OCI-LY1 (cell line): ENCODE data around the gene GRAP2.

ENCODE experiments used
- H2AFZ ChIP-seq: fragments of 200-600 bp; sonication (generic), shearing (Covaris generic); 2 replicates; pipeline ENCODE4 v1.6.0; 2014; ENCODE audit warnings: antibody characterized with exemption, mild to moderate bottlenecking, low read length
- H3F3A ChIP-seq: fragments of 200-600 bp; sonication (generic), shearing (Covaris generic); 2 replicates; pipeline ENCODE4 v1.6.0; 2014; ENCODE audit warnings: mild to moderate bottlenecking, antibody characterized with exemption, low read length, moderate library complexity; ENCODE audit not compliant: insufficient read depth
- H3K27ac ChIP-seq: fragments of 200-600 bp; sonication (generic); 2 replicates; pipeline ENCODE4 v1.5.1; 2014; ENCODE audit warnings: low read length, mixed run types, mild to moderate bottlenecking, low read depth; ENCODE audit not compliant: poor library complexity, severe bottlenecking
- H3K27me3 ChIP-seq: fragments of 200-600 bp; sonication (generic); 2 replicates; pipeline ENCODE4 v1.6.0; 2014; ENCODE audit warnings: antibody characterized with exemption, mild to moderate bottlenecking, low read length, moderate library complexity; ENCODE audit not compliant: insufficient read depth
- H3K36me3 ChIP-seq: fragments of 200-600 bp; sonication (generic); 2 replicates; pipeline ENCODE4 v1.6.1; 2014; ENCODE audit warnings: mild to moderate bottlenecking, antibody characterized with exemption, low read length, moderate library complexity, mixed read lengths; ENCODE audit not compliant: insufficient read depth
- H3K4me1 ChIP-seq: fragments of 200-600 bp; sonication (generic); 2 replicates; pipeline ENCODE4 v1.5.1; 2014; ENCODE audit warnings: mild to moderate bottlenecking, low read length, moderate library complexity; ENCODE audit not compliant: insufficient read depth, severe bottlenecking
- H3K4me2 ChIP-seq: fragments of 200-600 bp; sonication (generic), shearing (Covaris generic); 2 replicates; pipeline ENCODE4 v1.6.1; 2014; ENCODE audit warnings: low read length
- H3K4me3 ChIP-seq: fragments of 200-600 bp; sonication (generic); 2 replicates; pipeline ENCODE4 v1.5.1; 2014; ENCODE audit warnings: low read length, low read depth, mild to moderate bottlenecking, mixed read lengths; ENCODE audit not compliant: poor library complexity, severe bottlenecking
- H3K79me2 ChIP-seq: fragments of 200-600 bp; shearing (Covaris generic); 2 replicates; pipeline ENCODE4 v1.6.1; 2016; ENCODE audit warnings: mixed run types, low read length, mixed read lengths; ENCODE audit not compliant: insufficient read depth
- H3K9ac ChIP-seq: fragments of 200-600 bp; sonication (generic), shearing (Covaris generic); 2 replicates; pipeline ENCODE4 v1.6.1; 2014; ENCODE audit warnings: mild to moderate bottlenecking, low read length, mixed read lengths
- H3K9me2 ChIP-seq: fragments of 200-600 bp; sonication (generic), shearing (Covaris generic); 2 replicates; pipeline ENCODE4 v1.6.1; 2014; ENCODE audit warnings: low read depth, mild to moderate bottlenecking, low read length, mixed read lengths
- H3K9me3 ChIP-seq: fragments of 200-600 bp; shearing (Covaris generic); 2 replicates; pipeline ENCODE4 v1.6.1; 2014; ENCODE audit warnings: low read length, mixed read lengths
- H4K20me1 ChIP-seq: fragments of 200-600 bp; sonication (generic), shearing (Covaris generic); 2 replicates; pipeline ENCODE4 v1.6.0; 2016; ENCODE audit warnings: mild to moderate bottlenecking, low read length; ENCODE audit not compliant: insufficient read depth
- EZH2 ChIP-seq: fragments of 200-600 bp; sonication (generic), shearing (Covaris generic); IDR thresholded peaks from 2 replicates; pipeline ENCODE4 v1.8.0; 2017; ENCODE audit warnings: borderline replicate concordance, mixed run types, mild to moderate bottlenecking, antibody characterized with exemption, low read length, moderate library complexity, mixed read lengths
- TF ChIP-seq, protein P1 (sequence below): fragments of 200-600 bp; sonication (generic), shearing (Covaris generic); IDR thresholded peaks from 2 replicates; pipeline ENCODE4 v1.5.1; 2017; ENCODE audit warnings: mild to moderate bottlenecking, antibody characterized with exemption, low read length, moderate library complexity, mixed read lengths

Gene GRAP2

DNA sequence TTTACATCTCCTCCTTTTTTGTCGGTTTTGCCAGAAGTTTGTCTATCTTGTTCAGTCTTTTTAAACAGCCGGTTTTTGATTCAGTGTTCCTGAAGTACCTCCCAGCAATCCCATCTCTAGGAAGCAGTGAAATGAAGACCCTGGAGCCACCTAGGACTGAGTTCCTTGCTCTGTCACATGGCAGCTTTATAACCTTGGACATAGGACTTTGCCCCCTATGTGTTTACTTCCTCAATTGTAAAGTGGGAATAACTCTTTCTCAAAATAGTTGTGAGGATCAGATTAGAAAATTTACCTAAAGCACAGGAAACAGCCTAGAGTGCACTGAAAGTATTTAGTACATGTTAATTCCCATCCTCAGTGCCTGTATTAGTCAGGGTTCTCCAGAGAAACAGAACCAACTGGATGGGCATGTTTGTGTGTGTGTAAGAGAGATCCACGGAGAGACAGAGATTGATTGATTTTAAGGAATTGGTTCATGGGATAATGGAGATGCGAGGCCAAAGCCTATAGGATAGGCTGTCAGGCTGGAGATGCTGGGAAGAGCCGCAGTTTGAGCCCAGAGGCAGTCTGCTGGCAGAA is 113.9 kb downstream of the GRAP2 start:
- Histone ChIP-seq H3K9me3 (no peaks in the 10 kb centered on the region), H3K79me2 (no peaks in the 10 kb centered on the region)

DNA sequence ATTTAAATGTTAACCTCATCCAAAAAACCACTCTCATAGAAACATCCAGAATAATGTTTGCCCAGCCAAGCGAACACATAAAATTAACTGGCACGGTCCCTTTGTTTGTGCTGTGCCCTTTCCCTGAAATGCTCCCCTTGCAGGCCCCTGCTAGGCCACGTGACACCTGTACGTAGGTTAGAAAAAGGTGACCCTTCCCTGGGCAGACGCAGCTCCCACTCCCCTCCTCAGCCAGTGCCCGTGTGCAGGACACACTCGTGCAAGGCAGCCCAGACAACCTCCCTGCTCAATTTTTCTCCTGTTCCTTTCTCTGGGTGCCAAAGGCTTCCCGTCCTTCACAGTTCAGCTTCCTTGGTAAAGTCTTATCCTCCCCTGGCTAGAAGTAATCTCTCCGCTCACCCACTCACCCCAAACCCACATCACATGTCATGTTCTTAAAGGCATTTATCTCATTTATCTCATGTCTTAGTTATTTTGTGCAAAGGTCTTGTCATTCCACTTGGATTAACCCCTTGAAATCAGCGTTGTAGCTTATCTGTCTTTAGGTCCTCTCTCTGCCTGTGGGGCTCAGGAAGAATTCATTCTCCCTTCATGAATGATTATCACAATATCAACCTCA is 114.6 kb downstream of the GRAP2 start:
- Histone ChIP-seq H3K79me2 (no peaks in the 10 kb centered on the region), H3K27me3 (no peaks in the 10 kb centered on the region), H3K36me3 (no peaks in the 10 kb centered on the region), H4K20me1 (no peaks in the 10 kb centered on the region), H2AFZ (no peak overlapping the region), H3K27ac (no peak overlapping the region), H3K4me3 (no peak overlapping the region), H3K9me2 (no peaks in the 10 kb centered on the region), H3K9ac (no peak overlapping the region), H3K4me1 (no peaks in the 10 kb centered on the region), H3K9me3 (no peaks in the 10 kb centered on the region), H3K4me2 (no peak overlapping the region), H3F3A (no peaks in the 10 kb centered on the region)
- no peak for TF ChIP-seq EZH2

More for the DNA sequence above, 113.9 kb downstream of the GRAP2 start:
- Histone ChIP-seq H3K9me2 (no peaks in the 10 kb centered on the region), H3K9ac (no peak overlapping the region), H4K20me1 (no peaks in the 10 kb centered on the region), H3K27ac (no peak overlapping the region), H3K27me3 (no peaks in the 10 kb centered on the region), H3K36me3 (no peaks in the 10 kb centered on the region), H3F3A (no peaks in the 10 kb centered on the region), H2AFZ (no peak overlapping the region), H3K4me2 (no peak overlapping the region), H3K4me3 (no peak overlapping the region), H3K4me1 (no peaks in the 10 kb centered on the region)
- no peak for TF ChIP-seq EZH2
- TF ChIP-seq, protein P1, sequence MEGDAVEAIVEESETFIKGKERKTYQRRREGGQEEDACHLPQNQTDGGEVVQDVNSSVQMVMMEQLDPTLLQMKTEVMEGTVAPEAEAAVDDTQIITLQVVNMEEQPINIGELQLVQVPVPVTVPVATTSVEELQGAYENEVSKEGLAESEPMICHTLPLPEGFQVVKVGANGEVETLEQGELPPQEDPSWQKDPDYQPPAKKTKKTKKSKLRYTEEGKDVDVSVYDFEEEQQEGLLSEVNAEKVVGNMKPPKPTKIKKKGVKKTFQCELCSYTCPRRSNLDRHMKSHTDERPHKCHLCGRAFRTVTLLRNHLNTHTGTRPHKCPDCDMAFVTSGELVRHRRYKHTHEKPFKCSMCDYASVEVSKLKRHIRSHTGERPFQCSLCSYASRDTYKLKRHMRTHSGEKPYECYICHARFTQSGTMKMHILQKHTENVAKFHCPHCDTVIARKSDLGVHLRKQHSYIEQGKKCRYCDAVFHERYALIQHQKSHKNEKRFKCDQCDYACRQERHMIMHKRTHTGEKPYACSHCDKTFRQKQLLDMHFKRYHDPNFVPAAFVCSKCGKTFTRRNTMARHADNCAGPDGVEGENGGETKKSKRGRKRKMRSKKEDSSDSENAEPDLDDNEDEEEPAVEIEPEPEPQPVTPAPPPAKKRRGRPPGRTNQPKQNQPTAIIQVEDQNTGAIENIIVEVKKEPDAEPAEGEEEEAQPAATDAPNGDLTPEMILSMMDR, result no peak

DNA sequence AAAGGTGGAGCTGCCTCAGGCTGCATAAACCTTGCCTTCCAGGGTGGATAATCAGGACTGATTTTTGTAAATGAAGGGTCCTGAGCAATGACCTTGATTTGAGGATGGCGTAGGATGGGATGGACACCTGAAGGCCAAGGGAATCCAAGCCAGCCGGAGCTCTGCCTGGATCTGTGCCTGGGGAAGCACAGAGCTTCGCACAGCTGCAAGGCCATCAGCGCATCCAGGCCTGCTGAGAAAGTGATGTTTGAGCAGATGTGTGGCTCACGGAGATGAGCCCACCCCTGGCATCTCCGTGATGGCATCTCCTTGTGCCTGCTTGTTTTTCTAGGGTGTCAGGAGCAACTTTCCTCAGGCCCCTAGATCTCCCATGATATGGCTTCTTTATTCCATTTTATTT is 117.2 kb downstream of the GRAP2 start:
- no peaks in the 10 kb centered on the region for H3K79me2 ChIP-seq
- H4K20me1 ChIP-seq, result no peaks in the 10 kb centered on the region
- H3K9ac ChIP-seq, result no peak overlapping the region
- no peak overlapping the region for H3K4me2 ChIP-seq
- H3K9me2 ChIP-seq, result no peaks in the 10 kb centered on the region
- no peaks in the 10 kb centered on the region for H3K4me1 ChIP-seq
- H3F3A ChIP-seq, result no peaks in the 10 kb centered on the region
- H3K27ac ChIP-seq, result no peak overlapping the region
- no peak overlapping the region for H2AFZ ChIP-seq
- H3K27me3 ChIP-seq, result no peaks in the 10 kb centered on the region; the same call in 1 of the 2 replicates
- H3K36me3 ChIP-seq, result no peaks in the 10 kb centered on the region
- no peaks in the 10 kb centered on the region for H3K9me3 ChIP-seq
- TF ChIP-seq, protein P1, result no peak
- TF ChIP-seq EZH2, result no peak
- H3K4me3 ChIP-seq, result no peak overlapping the region

DNA sequence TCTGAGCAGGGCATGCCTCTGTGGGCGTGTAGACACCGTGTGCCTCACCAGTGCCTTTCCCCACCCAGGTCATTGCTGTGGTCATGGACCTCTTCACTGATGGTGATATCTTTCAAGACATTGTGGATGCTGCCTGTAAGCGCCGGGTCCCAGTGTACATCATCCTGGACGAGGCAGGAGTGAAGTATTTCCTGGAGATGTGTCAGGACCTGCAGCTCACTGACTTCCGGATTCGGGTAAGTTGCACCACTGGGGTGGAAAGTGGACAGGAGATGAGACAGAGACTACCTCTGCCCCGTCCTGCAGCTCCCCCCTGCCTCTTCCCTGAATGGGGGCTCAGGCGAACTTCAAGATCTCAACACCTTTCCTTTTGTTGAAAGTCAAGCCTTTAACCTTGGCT is 118.2 kb downstream of the GRAP2 start:
- H3K9me2 ChIP-seq, result no peaks in the 10 kb centered on the region
- no peak overlapping the region for H2AFZ ChIP-seq

More for the DNA sequence above, 118.2 kb downstream of the GRAP2 start:
- Histone ChIP-seq H3K27ac (no peak overlapping the region), H3K79me2 (no peaks in the 10 kb centered on the region), H3K4me3 (no peak overlapping the region), H3K9me3 (no peaks in the 10 kb centered on the region), H3K4me2 (no peak overlapping the region), H3F3A (no peaks in the 10 kb centered on the region), H4K20me1 (no peaks in the 10 kb centered on the region), H3K27me3 (no peaks in the 10 kb centered on the region; the same call in 1 of the 2 replicates), H3K9ac (no peak overlapping the region), H3K4me1 (no peaks in the 10 kb centered on the region), H3K36me3 (no peaks in the 10 kb centered on the region)
- TF ChIP-seq, protein P1, result no peak
- TF ChIP-seq EZH2, result no peak
